Measurements from ENCODE around the gene MELTF.

MELTF gene

DNA sequence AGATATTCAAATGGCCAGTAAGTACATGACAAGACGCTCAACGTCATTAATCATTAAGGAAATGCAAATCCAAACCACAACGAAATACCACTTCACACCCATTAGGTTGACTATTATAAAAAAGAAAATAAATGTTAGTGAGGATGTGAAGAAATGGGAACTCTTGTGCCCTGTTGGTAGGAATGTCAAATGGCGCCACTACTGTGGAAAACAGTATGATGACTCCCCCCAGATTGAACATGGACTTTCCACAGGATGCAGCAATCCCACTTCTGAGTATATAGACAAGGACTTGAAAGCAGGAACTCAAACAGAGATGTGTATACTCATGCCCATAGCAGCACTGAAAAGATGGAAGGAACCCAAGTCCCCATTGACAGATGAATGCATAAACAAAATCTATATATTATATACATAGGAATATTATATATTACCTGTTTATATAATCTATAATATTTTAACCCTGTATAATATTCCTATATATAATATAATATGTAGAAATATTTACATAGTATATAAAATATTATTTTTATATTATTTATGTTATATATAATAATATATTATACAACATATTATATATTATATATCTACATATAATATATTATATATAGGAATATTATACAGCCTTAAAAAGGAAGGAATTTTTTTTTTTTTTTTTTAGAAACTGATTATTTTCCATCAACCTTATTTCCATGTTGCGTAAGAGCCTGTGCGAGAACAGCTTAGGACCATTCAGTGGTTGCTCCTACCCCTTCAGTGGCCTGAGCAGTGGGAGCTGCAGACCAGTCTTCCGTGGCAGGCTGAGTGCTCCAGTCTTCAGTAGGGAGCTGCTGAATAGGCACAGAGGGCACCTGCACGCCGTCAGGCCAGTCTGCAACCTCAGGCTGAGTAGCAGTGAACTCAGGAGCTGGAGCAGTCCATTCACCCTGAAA lies 43.4 kb downstream of the MELTF start:
- H3K36me3 Mint-ChIP-seq (ENCODE audit: low read depth), result no peaks in the 10 kb centered on the region
- H3K4me3 Mint-ChIP-seq, result no peak overlapping the region
- H3K4me1 Mint-ChIP-seq (ENCODE audit: low read depth), result no peaks in the 10 kb centered on the region
- DNase-seq (ENCODE audit: low spot score), result no peak
- H3K27ac Mint-ChIP-seq, result no peak overlapping the region
- H3K9me3 Mint-ChIP-seq, result peaks cover 14% of the 10 kb centered on the region
- peaks cover 6% of the 10 kb centered on the region for H3K27me3 Mint-ChIP-seq (ENCODE audit: low read depth)

DNA sequence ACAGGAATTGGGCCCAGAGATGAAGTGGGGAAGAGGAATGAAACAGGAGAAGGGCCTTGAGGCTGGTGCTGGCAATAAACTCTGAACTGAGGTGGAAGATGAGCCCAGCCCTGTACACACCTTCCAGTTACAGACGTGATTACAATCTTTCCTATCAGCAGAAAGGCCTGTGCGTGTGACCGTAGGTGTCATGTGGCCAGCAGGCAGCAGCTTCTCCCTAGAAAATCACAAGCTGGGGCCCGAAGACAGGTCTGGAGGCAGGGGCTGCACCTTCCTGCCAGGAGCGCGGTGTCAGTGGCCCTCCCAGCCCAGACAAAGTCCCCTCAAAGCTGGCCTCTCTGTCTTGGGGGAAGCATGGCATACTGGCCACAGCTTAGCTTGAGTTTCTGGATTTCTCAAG lies 44.3 kb downstream of the MELTF start:
- no peaks in the 10 kb centered on the region for H3K36me3 Mint-ChIP-seq (ENCODE audit: low read depth)
- DNase-seq (ENCODE audit: low spot score), result no peak
- H3K9me3 Mint-ChIP-seq, result peaks cover 14% of the 10 kb centered on the region
- H3K4me3 Mint-ChIP-seq, result no peak overlapping the region
- H3K27ac Mint-ChIP-seq, result no peak overlapping the region
- peaks cover 6% of the 10 kb centered on the region for H3K27me3 Mint-ChIP-seq (ENCODE audit: low read depth)
- H3K4me1 Mint-ChIP-seq (ENCODE audit: low read depth), result no peaks in the 10 kb centered on the region

DNA sequence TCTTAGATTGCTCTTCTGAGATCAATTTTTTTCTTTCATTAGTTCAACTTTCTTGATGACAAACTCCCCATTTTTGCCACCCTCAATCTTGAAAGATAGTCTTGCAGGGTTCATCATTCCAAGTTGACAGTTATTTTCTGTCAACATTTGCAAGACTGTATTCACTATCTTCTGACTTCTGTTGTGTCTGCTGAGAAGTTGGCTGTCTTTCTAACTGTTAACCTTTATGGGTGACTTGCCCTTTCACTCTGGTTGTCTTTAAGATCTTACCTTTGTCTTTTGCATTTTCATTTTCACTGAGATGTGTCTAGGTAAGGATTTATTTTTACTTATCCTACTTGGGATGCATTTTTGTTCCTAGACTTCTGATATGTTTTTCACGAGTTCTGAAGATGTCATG lies 46.4 kb downstream of the MELTF start:
- peaks cover 2% of the 10 kb centered on the region for H3K4me1 Mint-ChIP-seq (ENCODE audit: low read depth)
- H3K27me3 Mint-ChIP-seq (ENCODE audit: low read depth), result peaks cover 6% of the 10 kb centered on the region
- H3K4me3 Mint-ChIP-seq, result no peak overlapping the region
- H3K27ac Mint-ChIP-seq, result no peak overlapping the region
- DNase-seq (ENCODE audit: low spot score), result no peak
- H3K9me3 Mint-ChIP-seq, result peaks cover 14% of the 10 kb centered on the region
- H3K36me3 Mint-ChIP-seq (ENCODE audit: low read depth), result no peaks in the 10 kb centered on the region

- no peak overlapping the region for H3K4me3 Mint-ChIP-seq
- peaks cover 14% of the 10 kb centered on the region for H3K9me3 Mint-ChIP-seq
- H3K36me3 Mint-ChIP-seq (ENCODE audit: low read depth), result no peaks in the 10 kb centered on the region
- H3K4me1 Mint-ChIP-seq (ENCODE audit: low read depth), result peaks cover 2% of the 10 kb centered on the region
- peaks cover 5% of the 10 kb centered on the region for H3K27me3 Mint-ChIP-seq (ENCODE audit: low read depth)
- DNase-seq (ENCODE audit: low spot score), result no peak
- no peak overlapping the region for H3K27ac Mint-ChIP-seq
Measured at GRCh38 chr3:196981657-196982056, 48.0 kb downstream of the MELTF start.

GRCh38 chr3:196979545-196979944 lies 50.1 kb downstream of the MELTF start:
- H3K9me3 Mint-ChIP-seq, result peaks cover 14% of the 10 kb centered on the region
- H3K4me1 Mint-ChIP-seq (ENCODE audit: low read depth), result peaks cover 2% of the 10 kb centered on the region
- no peak for DNase-seq (ENCODE audit: low spot score)

GRCh38 chr3:196976941-196977340 lies 52.7 kb downstream of the MELTF start:
- Mint-ChIP-seq H3K27ac (no peak overlapping the region), H3K4me1 (ENCODE audit: low read depth) (peaks cover 2% of the 10 kb centered on the region), H3K36me3 (ENCODE audit: low read depth) (no peaks in the 10 kb centered on the region), H3K9me3 (peaks cover 6% of the 10 kb centered on the region), H3K27me3 (ENCODE audit: low read depth) (no peaks in the 10 kb centered on the region), H3K4me3 (no peak overlapping the region)
- DNase-seq (ENCODE audit: low spot score), result no peak

More at GRCh38 chr3:196979545-196979944, 50.1 kb downstream of the MELTF start:
- Mint-ChIP-seq H3K27ac (no peak overlapping the region), H3K27me3 (ENCODE audit: low read depth) (peaks cover 5% of the 10 kb centered on the region), H3K36me3 (ENCODE audit: low read depth) (no peaks in the 10 kb centered on the region), H3K4me3 (no peak overlapping the region)

- Mint-ChIP-seq H3K27me3 (ENCODE audit: low read depth) (peaks cover 8% of the 10 kb centered on the region), H3K36me3 (ENCODE audit: low read depth) (no peaks in the 10 kb centered on the region), H3K4me1 (ENCODE audit: low read depth) (peaks cover 4% of the 10 kb centered on the region), H3K9me3 (no peaks in the 10 kb centered on the region), H3K4me3 (no peak overlapping the region), H3K27ac (no peak overlapping the region)
- DNase-seq (ENCODE audit: low spot score), result no peak
Measured at GRCh38 chr3:196975349-196975748, 54.3 kb downstream of the MELTF start.

- Mint-ChIP-seq H3K27me3 (ENCODE audit: low read depth) (peaks cover 11% of the 10 kb centered on the region), H3K27ac (no peak overlapping the region), H3K4me3 (no peak overlapping the region), H3K36me3 (ENCODE audit: low read depth) (no peaks in the 10 kb centered on the region), H3K9me3 (no peaks in the 10 kb centered on the region), H3K4me1 (ENCODE audit: low read depth) (peaks cover 6% of the 10 kb centered on the region)
- no peak for DNase-seq (ENCODE audit: low spot score)
Measured at GRCh38 chr3:196974661-196975060, 55.0 kb downstream of the MELTF start.

GRCh38 chr3:196971094-196971698 lies 58.4 kb downstream of the MELTF start:
- H3K27me3 Mint-ChIP-seq (ENCODE audit: low read depth), result peaks cover 11% of the 10 kb centered on the region
- DNase-seq (ENCODE audit: low spot score), result no peak
- H3K9me3 Mint-ChIP-seq, result no peaks in the 10 kb centered on the region
- H3K36me3 Mint-ChIP-seq (ENCODE audit: low read depth), result peaks cover 7% of the 10 kb centered on the region
- peaks cover 11% of the 10 kb centered on the region for H3K4me1 Mint-ChIP-seq (ENCODE audit: low read depth)
- no peak overlapping the region for H3K27ac Mint-ChIP-seq
- H3K4me3 Mint-ChIP-seq, result peak overlapping the region; percentile 34

DNA sequence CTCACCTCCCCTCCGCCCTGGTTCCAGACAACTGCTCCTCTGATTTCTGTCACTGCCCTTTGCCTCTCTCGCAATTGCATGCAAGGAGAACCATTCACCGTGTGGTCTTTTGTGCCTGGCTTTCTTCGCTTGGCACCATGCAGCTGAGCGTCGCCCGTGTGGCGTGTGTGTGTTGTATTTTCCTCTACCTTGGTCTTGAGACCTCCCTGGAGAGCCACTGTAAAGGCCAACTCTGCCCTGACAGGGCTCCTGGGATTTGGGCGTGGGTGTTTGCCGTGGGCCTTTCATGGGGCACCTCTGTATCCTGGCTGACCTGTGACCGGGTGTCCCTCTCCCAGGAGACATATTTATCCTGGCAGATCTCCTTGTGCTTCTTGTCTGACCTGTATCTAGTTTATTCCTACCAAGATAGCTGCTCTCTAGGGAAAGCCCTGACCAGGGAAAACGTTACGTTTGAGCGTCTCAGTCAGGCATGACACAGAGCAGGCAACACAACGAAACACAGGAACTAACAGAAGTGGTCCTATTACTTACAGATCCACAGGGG lies 59.0 kb downstream of the MELTF start:
- no peak for DNase-seq (ENCODE audit: low spot score)
- H3K4me1 Mint-ChIP-seq (ENCODE audit: low read depth), result peaks cover 11% of the 10 kb centered on the region
- peaks cover 12% of the 10 kb centered on the region for H3K36me3 Mint-ChIP-seq (ENCODE audit: low read depth)
- H3K9me3 Mint-ChIP-seq, result no peaks in the 10 kb centered on the region
- H3K27me3 Mint-ChIP-seq (ENCODE audit: low read depth), result peaks cover 11% of the 10 kb centered on the region
- peak overlapping the region; percentile 85 for H3K27ac Mint-ChIP-seq
- peak overlapping the region; percentile 79 for H3K4me3 Mint-ChIP-seq

- peaks cover 16% of the 10 kb centered on the region for H3K36me3 Mint-ChIP-seq (ENCODE audit: low read depth)
- peak overlapping the region; percentile 79 for H3K4me3 Mint-ChIP-seq
- peaks cover 11% of the 10 kb centered on the region for H3K27me3 Mint-ChIP-seq (ENCODE audit: low read depth)
- peak; percentile 76 for DNase-seq (ENCODE audit: low spot score)
- no peaks in the 10 kb centered on the region for H3K9me3 Mint-ChIP-seq
- H3K27ac Mint-ChIP-seq, result peak overlapping the region; percentile 85
- H3K4me1 Mint-ChIP-seq (ENCODE audit: low read depth), result peaks cover 11% of the 10 kb centered on the region
Measured at GRCh38 chr3:196969660-196970546, 59.7 kb downstream of the MELTF start.

DNA sequence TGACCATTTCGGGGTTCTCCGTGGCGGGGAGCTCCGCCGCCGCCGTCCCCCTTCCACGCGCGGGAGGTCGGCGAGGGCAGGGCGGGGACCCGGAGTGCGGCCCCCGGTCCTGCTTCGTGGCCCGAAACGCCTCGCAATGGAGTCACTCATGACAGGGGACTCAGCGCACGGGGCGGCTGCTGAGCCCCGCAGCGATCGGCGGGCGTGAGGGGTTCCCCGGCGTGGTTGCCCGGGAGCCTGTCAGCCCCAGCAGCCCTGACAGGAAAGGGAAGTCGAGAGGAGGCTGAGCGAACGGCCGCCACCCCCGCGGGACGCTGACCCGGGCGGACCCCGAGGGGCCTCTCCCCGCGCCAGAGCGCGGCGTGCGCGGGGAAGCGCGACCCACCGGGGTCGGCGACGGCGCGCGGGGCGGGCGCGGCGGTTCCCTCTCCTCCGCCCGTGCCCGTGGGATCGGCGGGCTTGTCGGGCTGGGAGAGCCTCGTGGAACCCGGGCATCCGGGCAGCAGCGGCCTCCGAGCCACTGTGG lies 60.4 kb downstream of the MELTF start:
- peaks cover 11% of the 10 kb centered on the region for H3K27me3 Mint-ChIP-seq (ENCODE audit: low read depth)
- peaks cover 11% of the 10 kb centered on the region for H3K4me1 Mint-ChIP-seq (ENCODE audit: low read depth)
- peak; percentile 57 for DNase-seq (ENCODE audit: low spot score)
- peaks cover 16% of the 10 kb centered on the region for H3K36me3 Mint-ChIP-seq (ENCODE audit: low read depth)
- H3K4me3 Mint-ChIP-seq, result peak overlapping the region; percentile 73
- peak overlapping the region; percentile 87 for H3K27ac Mint-ChIP-seq
- H3K9me3 Mint-ChIP-seq, result no peaks in the 10 kb centered on the region
